ENCODE measurements around the gene PXDN. TPM values are rescaled to one million over a fixed set of nuclear protein-coding genes. Genes with fewer than 3 reads are reported as not detected.
"Not testable (repeated sequence)": the region's sequence is repeated elsewhere in the genome, so short reads cannot be mapped to it uniquely, and the experiment has no call there.

Gene PXDN
- total and polyA plus RNA-seq, 7 donors, result 4.1 to 15.4 (median 9.4) TPM

- intact Hi-C loops (cut with DNase I), result no loop called here
- Histone ChIP-seq H3K36me3 (ENCODE audit: insufficient read depth in 1 of 2, low read depth in 1 of 2) (no peaks in the 10 kb centered on the region), H3K4me1 (peaks cover 15% of the 10 kb centered on the region), H3K4me3 (no peak overlapping the region), H3K27ac (peak overlapping the region; percentile 30), H3K9me3 (no peaks in the 10 kb centered on the region), H3K27me3 (ENCODE audit: insufficient read depth in 3 of 3, low read length in 2 of 3) (peaks cover 0 to 24% (median 9%) of the 10 kb centered on the region in 3 donors)
- 82 to 88% (median 86%) methylated on average over 9 of the region's 9 CpGs for WGBS, 3 donors
- no peak for TF ChIP-seq CTCF (IDR thresholded peaks at IDR 0.05)
- DNase-seq (no peak), ATAC-seq (no peak)
These were observed 27.9 kb downstream of the PXDN start for GRCh38 chr2:1716441-1716840.

GRCh38 chr2:1716014-1716305, 28.4 kb downstream of the PXDN start:
- DNase-seq; H3K9me3 ChIP-seq; H3K4me3 ChIP-seq; H3K36me3 ChIP-seq (ENCODE audit: insufficient read depth in 1 of 2, low read depth in 1 of 2); H3K27ac ChIP-seq; intact Hi-C loops (cut with DNase I); ATAC-seq: not testable (repeated sequence)
- WGBS, 3 donors, result 63 to 70% (median 70%) methylated on average over 2 of the region's 2 CpGs
- Histone ChIP-seq H3K27me3 (ENCODE audit: insufficient read depth in 3 of 3, low read length in 2 of 3) (peaks cover 0 to 24% (median 9%) of the 10 kb centered on the region in 3 donors), H3K4me1 (peaks cover 15% of the 10 kb centered on the region)

GRCh38 chr2:1715184-1716013, 28.9 kb downstream of the PXDN start:
- DNase-seq (no peak), ATAC-seq (peak in 2 of 4 donors; percentile 21 to 26)
- Histone ChIP-seq H3K4me3 (no peak overlapping the region), H3K4me1 (peaks cover 15% of the 10 kb centered on the region), H3K27ac (peak overlapping the region; percentile 39), H3K36me3 (ENCODE audit: insufficient read depth in 1 of 2, low read depth in 1 of 2) (no peaks in the 10 kb centered on the region), H3K27me3 (ENCODE audit: insufficient read depth in 3 of 3, low read length in 2 of 3) (peaks cover 0 to 24% (median 9%) of the 10 kb centered on the region in 3 donors), H3K9me3 (no peaks in the 10 kb centered on the region)
- intact Hi-C loops (cut with DNase I), result no loop called here
- 22 to 40% (median 24%) methylated on average over 22 of the region's 22 CpGs for WGBS, 3 donors
- no peak for TF ChIP-seq CTCF (IDR thresholded peaks at IDR 0.05)

DNA sequence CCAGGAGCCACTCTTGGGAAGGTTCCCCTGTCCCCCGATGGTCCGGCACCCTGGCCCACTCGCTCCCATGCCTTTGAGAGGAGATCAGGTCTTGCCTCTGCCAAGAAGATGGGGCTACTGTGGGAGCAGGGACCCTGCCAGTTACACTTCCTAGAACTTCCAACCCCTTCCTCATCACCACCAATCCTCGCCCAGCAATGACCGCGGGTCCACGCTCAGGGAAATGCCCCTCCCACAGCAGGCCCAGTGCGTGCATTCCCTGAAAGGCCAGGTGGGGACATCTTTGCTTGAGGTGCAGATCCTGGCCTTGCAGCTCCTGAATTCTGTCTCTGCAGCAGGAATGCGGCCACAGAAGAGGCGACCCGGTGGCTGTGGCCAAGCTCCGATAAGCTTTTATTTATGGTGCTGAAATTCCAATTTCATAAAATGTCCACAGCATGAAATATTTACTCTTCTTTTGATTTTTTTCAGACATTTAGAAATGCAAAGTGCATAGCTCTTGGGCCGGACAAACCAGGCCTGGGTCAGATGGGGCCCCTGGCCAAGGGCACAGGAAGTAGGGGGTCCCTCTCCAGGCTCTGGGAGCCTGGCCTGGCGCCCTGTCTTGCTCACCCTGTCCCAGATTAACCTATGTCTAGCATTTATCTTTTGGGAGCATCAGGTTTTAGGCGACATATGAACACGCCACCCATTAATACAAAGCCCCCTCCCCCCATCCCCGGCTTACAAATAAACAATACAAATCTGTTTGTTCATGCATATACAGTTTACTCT, 29.8 kb downstream of the PXDN start:
- ATAC-seq (no peak), DNase-seq (no peak)
- Histone ChIP-seq H3K9me3 (no peaks in the 10 kb centered on the region), H3K4me3 (no peak overlapping the region), H3K27me3 (ENCODE audit: insufficient read depth in 3 of 3, low read length in 2 of 3) (peaks cover 0 to 23% (median 6%) of the 10 kb centered on the region in 3 donors), H3K4me1 (peaks cover 15% of the 10 kb centered on the region), H3K36me3 (ENCODE audit: insufficient read depth in 1 of 2, low read depth in 1 of 2) (no peaks in the 10 kb centered on the region), H3K27ac (peak overlapping the region; percentile 39)
- WGBS, 3 donors, result 47 to 63% (median 53%) methylated on average over 17 of the region's 17 CpGs
- TF ChIP-seq CTCF (IDR thresholded peaks at IDR 0.05), result no peak
- intact Hi-C loops (cut with DNase I), result no loop called here

GRCh38 chr2:1713839-1714236, 30.5 kb downstream of the PXDN start:
- intact Hi-C loops (cut with DNase I), result no loop called here
- 63 to 71% (median 63%) methylated on average over 10 of the region's 10 CpGs for WGBS, 3 donors
- H3K27me3 ChIP-seq (ENCODE audit: insufficient read depth in 3 of 3, low read length in 2 of 3), result peaks cover 0 to 17% (median 5%) of the 10 kb centered on the region in 3 donors
- H3K36me3 ChIP-seq (ENCODE audit: insufficient read depth in 1 of 2, low read depth in 1 of 2), result no peaks in the 10 kb centered on the region
- no peak for ATAC-seq
- H3K27ac ChIP-seq, result no peak overlapping the region
- TF ChIP-seq CTCF (IDR thresholded peaks at IDR 0.05), result no peak
- no peaks in the 10 kb centered on the region for H3K9me3 ChIP-seq
- H3K4me1 ChIP-seq, result peaks cover 16% of the 10 kb centered on the region
- DNase-seq, result no peak
- no peak overlapping the region for H3K4me3 ChIP-seq
